Urinary bladder (tissue), 4 donors: ENCODE measurements around the gene MBP. TPM values are rescaled to one million over a fixed set of nuclear protein-coding genes. Genes with fewer than 3 reads are reported as not detected.

Experiments used
- DNase-seq: peaks from one replicate; pipeline ENCODE4 v3.0.0-alpha.2; 2015; ENCODE audit errors: extremely low spot score
- H3K27ac ChIP-seq: one replicate; pipeline ENCODE4 v1.5.1; 2013; ENCODE audit warnings: low read depth, mild to moderate bottlenecking, moderate library complexity
- H3K36me3 ChIP-seq: one replicate; pipeline ENCODE4 v1.6.1; 2013; ENCODE audit warnings: mild to moderate bottlenecking, moderate library complexity; ENCODE audit not compliant: insufficient read depth
- H3K4me1 ChIP-seq: one replicate; pipeline ENCODE4 v1.6.1; 2013; ENCODE audit warnings: mild to moderate bottlenecking, moderate library complexity; ENCODE audit not compliant: insufficient read depth
- H3K4me3 ChIP-seq: one replicate; pipeline ENCODE4 v1.5.1; 2013; ENCODE audit warnings: low read depth, low read length
- WGBS: extraction: QIAGEN DNeasy Blood & Tissue Kit; methylation state at CpG from one replicate; pipeline ENCODE4 v1.1.7; 2013; 5-methylcytosine and 5-hydroxymethylcytosine counted together
- polyA plus RNA-seq: library from polyadenylated mRNA; stranded (reverse); fragments of 200-250 nt; gene quantifications from one replicate; pipeline ENCODE4 v1.2.3, GENCODE V29; 2013
- total RNA-seq: library from RNA; depleted of rRNA; stranded (reverse); fragments of >200 nt; gene quantifications from one replicate; pipeline ENCODE4 v1.2.3, GENCODE V29; 2014
- donor health status: healthy with polysubstance abuse.
- donor health status: healthy.

The MBP gene
- total and polyA plus RNA-seq, 2 donors: 9.6 to 24.4 TPM

DNA sequence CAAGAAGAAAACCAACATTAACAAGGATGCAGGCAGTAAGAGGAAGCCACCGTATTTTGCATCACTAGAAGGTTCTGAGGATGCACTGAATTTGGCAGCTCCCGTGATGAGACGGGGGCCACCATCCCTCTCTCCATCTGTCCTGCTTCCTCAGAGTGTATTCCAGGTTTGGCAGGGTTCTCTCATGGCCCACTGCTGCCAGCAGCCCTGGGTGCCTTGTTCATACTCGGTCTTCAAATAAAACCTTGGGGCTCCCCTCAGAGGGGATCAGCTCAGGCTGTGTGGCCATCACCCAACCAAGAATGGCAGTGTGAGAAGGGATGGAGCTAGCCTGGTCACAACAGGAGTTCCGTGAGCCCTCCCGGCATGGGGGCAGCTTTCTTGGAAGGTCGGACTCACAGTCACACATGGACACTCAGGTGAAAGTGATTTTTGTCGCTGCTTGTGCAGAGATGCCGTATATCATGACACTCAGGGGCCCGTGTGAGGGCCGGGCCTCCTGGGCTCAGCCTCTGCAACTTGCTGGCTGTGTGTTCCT is 12.8 kb upstream of the MBP start:
- WGBS: 85% methylated on average over 11 of the region's 11 CpGs
- Histone ChIP-seq H3K36me3 (no peaks in the 10 kb centered on the region), H3K27ac (no peak overlapping the region), H3K4me1 (no peaks in the 10 kb centered on the region), H3K4me3 (no peak overlapping the region)
- no peak for DNase-seq

DNA sequence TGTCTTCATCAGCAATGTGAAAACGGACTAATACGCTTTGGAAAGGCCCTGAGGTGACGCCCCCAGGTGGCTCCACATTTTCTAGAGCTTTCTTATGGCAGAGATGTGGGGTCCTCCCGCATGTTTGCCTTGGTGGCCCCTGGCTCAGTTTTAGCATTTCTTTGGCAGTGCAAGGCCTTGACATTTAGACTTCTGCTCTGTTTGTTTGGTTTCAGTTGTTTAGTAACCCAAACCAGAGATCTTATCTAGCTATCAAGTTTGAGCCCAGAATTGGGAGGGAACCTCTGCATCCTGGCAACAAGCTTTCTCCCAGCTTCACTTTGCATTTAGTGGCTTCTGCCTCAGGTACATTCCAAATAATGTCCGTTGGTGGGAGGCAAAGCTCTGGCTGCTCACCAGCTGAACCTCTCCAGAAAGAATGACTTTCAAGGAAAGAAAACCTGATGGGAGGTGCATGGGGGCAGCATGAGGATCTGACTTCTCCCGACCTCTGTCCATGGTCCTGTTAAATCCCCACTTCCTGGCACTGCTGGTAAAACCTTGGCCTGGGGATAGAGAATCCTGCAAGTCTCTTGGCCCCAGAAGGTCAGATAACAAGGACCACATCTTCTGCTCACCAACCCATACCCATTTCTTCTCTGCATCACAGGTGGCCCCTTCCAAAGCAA is 12.0 kb upstream of the MBP start:
- no peak for DNase-seq
- Histone ChIP-seq H3K4me3 (no peak overlapping the region), H3K36me3 (no peaks in the 10 kb centered on the region), H3K4me1 (no peaks in the 10 kb centered on the region), H3K27ac (no peak overlapping the region)
- 70% methylated on average over 6 of the region's 6 CpGs for WGBS

DNA sequence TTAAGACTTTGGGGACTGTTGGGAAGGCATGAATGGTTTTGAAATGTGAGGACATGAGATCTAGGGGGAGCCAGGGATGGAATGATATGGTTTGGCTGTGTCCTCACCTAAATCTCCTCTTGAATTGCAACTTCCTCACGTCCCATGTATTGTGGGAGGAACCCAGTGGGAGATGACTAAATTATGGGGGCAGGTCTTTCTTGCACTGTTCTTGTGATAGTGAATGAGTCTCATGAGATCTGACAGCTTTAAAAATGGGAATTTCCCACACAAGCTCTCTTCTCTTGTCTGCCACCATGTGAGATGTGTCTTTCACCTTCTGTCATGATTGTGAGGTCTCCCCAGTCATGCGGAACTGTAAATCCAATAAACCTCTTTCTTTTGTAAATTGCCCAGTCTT is 11.5 kb upstream of the MBP start:
- Histone ChIP-seq H3K36me3 (no peaks in the 10 kb centered on the region), H3K27ac (no peak overlapping the region), H3K4me1 (no peaks in the 10 kb centered on the region), H3K4me3 (no peak overlapping the region)
- WGBS: 92% methylated on average over 2 of the region's 2 CpGs
- DNase-seq: no peak

DNA sequence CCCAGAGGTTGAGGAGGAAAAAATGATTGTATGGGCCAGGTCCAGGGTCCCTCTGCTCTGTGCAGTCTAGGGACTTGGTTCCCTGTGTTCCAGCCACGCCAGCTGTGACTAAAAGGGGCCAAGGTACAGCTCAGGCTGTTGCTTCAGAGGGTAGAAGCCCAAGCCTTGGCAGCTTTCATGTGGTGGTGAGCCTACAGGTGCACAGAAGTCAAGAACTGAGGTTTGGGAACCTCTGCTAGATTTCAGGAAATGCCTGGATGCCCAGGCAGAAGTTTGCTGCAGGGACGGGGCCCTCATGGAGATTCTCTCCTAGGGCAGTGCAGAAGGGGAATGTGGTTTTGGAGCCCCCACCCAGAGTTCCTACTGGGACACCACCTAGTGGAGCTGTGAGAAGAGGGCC is 10.6 kb upstream of the MBP start:
- no peaks in the 10 kb centered on the region for H3K4me1 ChIP-seq
- 96% methylated on average over 2 of the region's 2 CpGs for WGBS
- H3K36me3 ChIP-seq: no peaks in the 10 kb centered on the region
- no peak for DNase-seq
- no peak overlapping the region for H3K27ac ChIP-seq
- no peak overlapping the region for H3K4me3 ChIP-seq

DNA sequence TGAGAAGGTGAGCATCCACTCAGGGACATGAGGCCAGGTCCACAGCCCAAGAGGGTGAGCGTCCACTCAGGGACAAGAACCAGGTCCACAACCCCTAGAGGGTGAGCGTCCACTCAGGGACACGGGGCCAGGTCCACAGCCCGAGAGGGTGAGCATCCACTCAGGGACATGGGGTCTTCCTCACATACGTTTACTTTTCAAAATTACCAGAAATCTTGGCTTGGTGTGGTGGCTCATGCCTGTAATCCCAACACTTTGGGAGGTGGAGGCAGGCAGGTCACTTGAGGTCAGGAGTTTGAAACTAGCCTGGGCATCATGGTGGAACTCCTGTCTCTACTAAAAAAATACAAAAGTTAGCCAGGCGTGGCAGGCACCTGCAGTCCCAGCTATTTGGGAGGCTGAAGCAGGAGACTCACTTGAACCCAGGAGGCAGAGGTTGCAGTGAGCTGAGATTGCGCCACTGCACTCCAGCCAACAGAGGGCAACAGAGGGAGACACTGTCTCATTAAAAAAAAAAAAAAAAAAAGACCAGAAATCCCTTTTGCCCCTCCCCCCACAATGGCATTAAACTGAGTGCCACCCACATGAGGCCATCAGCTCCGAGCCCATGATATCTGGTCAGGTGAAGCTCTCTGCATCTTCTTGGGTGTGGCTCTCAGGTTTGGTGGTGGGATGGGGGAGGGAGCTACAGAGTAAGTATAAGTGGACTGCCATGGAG is 9.0 kb upstream of the MBP start:
- H3K36me3 ChIP-seq: no peaks in the 10 kb centered on the region
- no peak overlapping the region for H3K27ac ChIP-seq
- no peak for DNase-seq
- H3K4me1 ChIP-seq: no peaks in the 10 kb centered on the region
- 85% methylated on average over 8 of the region's 8 CpGs for WGBS
- no peak overlapping the region for H3K4me3 ChIP-seq

DNA sequence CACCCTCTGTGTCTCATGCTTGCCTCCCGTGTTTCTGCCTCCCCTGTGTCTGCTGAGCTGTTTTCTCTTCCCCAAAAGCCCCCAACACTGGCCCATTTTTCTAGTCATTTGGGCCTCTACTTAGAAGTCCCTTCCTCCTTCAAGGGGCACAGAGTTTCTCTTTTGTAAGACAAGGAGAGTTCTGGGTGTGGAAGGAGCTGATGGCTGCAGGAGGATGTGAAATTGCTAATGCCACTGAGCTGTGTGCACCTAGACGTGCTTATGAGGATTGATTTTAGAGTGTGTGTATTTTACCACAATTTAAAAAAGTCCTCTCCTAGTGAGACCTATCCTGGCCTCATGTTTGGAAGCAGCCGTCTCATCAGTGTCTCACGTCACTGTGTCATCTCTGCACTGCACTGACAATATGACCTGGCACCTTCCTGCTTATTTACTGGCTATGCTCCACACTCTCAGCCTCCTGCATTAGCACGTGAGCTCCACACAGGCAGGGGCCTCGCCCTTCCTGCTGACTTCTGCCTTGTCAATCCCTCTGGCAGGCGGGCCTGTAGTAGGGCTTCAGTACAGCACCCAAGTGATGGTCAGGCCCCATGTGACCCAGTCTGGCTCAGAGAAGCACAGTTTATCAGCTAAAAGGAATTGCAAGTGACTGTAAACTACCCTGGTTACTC is 8.0 kb upstream of the MBP start:
- Histone ChIP-seq H3K36me3 (no peaks in the 10 kb centered on the region), H3K4me3 (no peak overlapping the region), H3K27ac (no peak overlapping the region), H3K4me1 (no peaks in the 10 kb centered on the region)
- 80% methylated on average over 7 of the region's 7 CpGs for WGBS
- DNase-seq: no peak

DNA sequence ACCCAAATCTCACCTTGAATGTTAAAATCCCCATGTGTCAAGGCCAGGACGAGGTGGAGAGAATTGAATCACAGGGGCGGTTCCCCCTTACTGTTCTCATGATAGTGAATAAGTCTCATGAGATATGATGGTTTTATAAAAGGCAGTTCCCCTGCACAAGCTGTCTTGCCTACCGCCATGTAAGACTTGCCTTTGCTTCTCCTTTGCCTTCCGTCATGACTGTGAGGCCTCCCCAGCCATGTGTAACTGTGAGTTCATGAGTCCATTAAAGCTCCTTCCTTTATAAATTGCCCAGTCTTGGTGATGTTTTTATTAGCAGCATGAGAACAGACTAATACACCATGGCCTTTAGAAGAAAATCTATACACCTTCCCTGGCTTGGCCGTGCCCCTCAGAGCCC is 7.4 kb upstream of the MBP start:
- no peaks in the 10 kb centered on the region for H3K4me1 ChIP-seq
- no peaks in the 10 kb centered on the region for H3K36me3 ChIP-seq
- DNase-seq: no peak
- no peak overlapping the region for H3K27ac ChIP-seq
- no peak overlapping the region for H3K4me3 ChIP-seq
- WGBS: 90% methylated on average over 5 of the region's 5 CpGs

DNA sequence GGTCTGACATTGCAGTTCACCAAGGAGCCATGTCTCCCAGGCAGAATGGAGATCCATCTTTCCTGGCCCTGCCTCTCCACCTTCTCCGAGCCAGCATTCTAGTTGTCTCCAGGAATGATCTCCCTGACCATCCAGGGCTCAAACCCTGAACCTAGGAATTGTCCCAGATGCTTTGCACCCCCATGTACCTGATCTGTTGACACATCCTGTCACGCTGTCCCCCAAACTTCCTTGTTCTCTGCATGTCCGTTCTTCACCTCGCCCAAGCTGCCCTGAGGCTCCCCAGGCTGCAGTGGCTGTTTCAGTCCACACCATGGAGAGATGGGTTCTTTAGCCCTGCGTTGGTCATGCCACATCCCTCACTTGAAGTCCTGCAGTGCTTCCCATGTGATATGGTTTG is 7.0 kb upstream of the MBP start:
- Histone ChIP-seq H3K36me3 (no peaks in the 10 kb centered on the region), H3K27ac (no peak overlapping the region), H3K4me3 (no peak overlapping the region), H3K4me1 (no peaks in the 10 kb centered on the region)
- 92% methylated on average over 5 of the region's 5 CpGs for WGBS
- DNase-seq: no peak

DNA sequence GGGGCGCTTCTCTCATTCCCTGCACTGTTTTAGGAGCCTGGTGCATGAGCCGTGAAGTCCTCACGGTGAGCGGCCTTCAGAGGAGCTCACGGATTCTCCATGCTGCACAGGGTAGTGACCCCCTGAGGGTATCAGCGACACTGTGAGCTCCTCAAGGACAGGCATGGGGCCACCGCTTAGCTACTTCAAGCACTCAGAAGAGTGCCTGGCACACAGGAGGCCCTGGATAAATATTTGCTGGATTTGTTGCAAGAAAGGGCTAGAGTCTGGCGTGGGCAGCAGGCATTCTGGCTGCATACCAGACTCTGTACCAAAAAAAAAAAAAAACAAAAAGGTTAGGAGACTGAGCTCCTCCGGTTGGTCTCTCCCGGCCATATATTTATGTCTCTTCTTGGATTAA is 5.7 kb upstream of the MBP start:
- no peak for DNase-seq
- no peaks in the 10 kb centered on the region for H3K36me3 ChIP-seq
- WGBS: 68% methylated on average over 10 of the region's 10 CpGs
- no peak overlapping the region for H3K27ac ChIP-seq
- H3K4me1 ChIP-seq: no peaks in the 10 kb centered on the region
- H3K4me3 ChIP-seq: no peak overlapping the region

DNA sequence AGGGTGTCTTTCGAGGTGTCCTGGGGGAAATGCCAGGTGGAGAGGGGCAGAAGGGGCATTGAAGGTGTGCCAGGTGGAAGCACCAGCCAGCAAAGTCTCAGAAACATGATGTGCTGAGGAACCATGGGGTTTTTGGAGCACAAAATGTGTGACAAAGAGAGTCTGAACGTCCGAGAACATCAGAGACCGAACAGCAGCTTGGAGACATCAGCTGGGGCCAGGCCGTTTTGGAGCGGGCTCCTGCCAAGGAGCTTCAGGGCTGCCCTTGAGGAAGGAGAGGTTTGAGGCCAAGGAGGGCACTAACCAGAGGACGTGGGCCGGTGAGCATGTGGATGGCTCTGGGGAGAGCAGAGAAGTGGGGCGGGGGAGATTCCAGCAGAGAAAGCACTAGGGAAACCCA is 5.3 kb upstream of the MBP start:
- H3K36me3 ChIP-seq: no peaks in the 10 kb centered on the region
- 90% methylated on average over 9 of the region's 9 CpGs for WGBS
- DNase-seq: no peak

DNA sequence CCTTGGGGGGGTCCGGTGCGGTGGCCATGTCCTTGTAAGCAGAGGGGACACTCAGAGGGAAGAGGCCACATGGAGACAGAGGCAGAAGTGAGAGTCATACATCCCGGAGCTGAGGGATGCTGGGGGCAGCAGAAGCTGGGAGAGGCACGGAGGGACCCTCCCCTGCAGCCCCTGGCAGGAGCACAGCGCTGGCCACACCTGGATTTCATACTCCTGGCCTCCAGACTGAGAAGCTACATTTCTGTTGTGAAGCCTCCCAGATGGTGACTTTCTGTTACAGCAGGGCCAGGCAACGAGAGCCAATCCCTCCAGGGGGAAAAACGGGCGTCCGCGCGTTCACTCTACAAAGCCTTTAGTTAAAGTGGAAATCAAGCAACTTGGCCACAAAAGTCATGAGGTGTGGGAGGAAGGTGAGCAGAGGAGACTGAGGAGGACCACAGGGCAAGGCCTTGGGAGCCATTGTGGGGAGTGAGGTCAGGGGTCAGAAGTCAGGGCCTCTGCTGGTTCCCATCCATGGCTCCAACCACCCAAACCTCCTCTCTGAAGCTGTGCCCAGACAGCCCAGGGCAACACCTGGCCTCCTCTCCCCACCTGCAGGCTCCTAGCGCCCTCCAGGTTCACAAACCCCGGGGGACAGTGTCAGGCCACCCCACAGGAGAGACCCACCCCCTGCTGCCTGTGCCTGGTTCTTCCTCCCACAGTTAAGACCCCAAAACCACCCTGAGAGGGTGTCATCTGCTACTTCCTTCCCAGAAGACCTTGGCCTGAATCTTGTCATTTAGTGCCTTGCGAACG is 4.5 kb upstream of the MBP start:
- WGBS: 76% methylated on average over 15 of the region's 15 CpGs
- DNase-seq: no peak
- no peak overlapping the region for H3K27ac ChIP-seq
- no peak overlapping the region for H3K4me3 ChIP-seq
- H3K36me3 ChIP-seq: no peaks in the 10 kb centered on the region
- H3K4me1 ChIP-seq: no peaks in the 10 kb centered on the region

More for the DNA sequence above, 5.3 kb upstream of the MBP start:
- Histone ChIP-seq H3K4me3 (no peak overlapping the region), H3K27ac (no peak overlapping the region), H3K4me1 (no peaks in the 10 kb centered on the region)

DNA sequence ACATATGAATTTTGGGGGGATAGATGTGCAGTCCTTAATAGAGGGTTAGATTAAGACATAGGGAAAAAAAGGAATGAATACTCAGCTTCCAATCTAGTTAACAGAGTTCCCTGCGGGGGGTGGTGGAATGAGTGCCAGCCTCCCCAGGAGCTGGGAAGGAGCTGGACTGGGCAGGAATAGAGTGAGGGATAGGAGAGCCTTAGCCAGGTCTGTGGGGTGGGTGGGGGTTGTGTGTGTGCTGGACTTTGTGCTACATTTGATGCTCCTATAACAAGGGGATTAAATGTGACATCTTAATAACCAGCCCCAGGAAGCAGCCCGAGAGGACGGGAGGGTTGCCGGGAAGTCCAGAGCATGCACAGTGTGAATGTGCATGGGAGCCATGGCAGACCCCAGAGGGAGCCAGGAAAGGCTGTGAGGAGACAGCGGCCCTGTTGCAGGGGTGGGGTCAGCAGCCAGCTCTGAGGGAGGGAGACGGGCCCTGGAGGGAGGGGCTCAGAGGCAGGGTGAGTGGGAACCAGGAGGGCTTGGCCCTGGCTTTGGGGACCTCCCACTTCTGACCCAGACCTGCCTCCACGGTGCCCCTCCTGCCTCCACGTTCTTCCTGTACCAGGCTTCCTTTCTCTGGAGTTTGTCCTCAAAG is 3.6 kb upstream of the MBP start:
- Histone ChIP-seq H3K36me3 (no peaks in the 10 kb centered on the region), H3K4me3 (no peak overlapping the region), H3K27ac (no peak overlapping the region), H3K4me1 (peaks cover 2% of the 10 kb centered on the region)
- 67% methylated on average over 8 of the region's 8 CpGs for WGBS
- no peak for DNase-seq
